Mesothelial cell of epicardium (in vitro differentiated cells): Measurements from ENCODE around the gene THSD7A. TPM values are rescaled to one million over a fixed set of nuclear protein-coding genes. Genes with fewer than 3 reads are reported as not detected.

ENCODE experiments used
- DNase-seq, 2 experiments: peaks; one replicate each; pipeline ENCODE4 v3.0.0; 2021; ENCODE audit warnings: low spot score in 2 of 2; ENCODE audit not compliant: unreplicated experiment in 2 of 2
- H3K27ac Mint-ChIP-seq: 2 replicates; pipeline ENCODE4 v1.8.0; 2021; ENCODE audit warnings: mixed read lengths
- H3K27me3 Mint-ChIP-seq: 2 replicates; pipeline ENCODE4 v1.8.0; 2021; ENCODE audit warnings: low read depth, mixed read lengths
- H3K36me3 Mint-ChIP-seq: 2 replicates; pipeline ENCODE4 v1.8.0; 2021; ENCODE audit warnings: mixed read lengths
- H3K4me1 Mint-ChIP-seq: 2 replicates; pipeline ENCODE4 v1.8.0; 2021; ENCODE audit warnings: mixed read lengths
- H3K4me3 Mint-ChIP-seq: 2 replicates; pipeline ENCODE4 v1.8.0; 2021; ENCODE audit warnings: mild to moderate bottlenecking, moderate library complexity, mixed read lengths
- H3K9me3 Mint-ChIP-seq: 2 replicates; pipeline ENCODE4 v1.8.0; 2021; ENCODE audit warnings: mixed read lengths
- CTCF ChIP-seq: fragments of 200-600 bp; sonication (generic); IDR thresholded peaks from one replicate; pipeline ENCODE4 v1.5.0; 2021; ENCODE audit warnings: antibody characterized with exemption; ENCODE audit not compliant: unreplicated experiment
- total RNA-seq: library from RNA; stranded (reverse); gene quantifications from 3 replicates; pipeline ENCODE4 v1.2.1, GENCODE V29; 2021

THSD7A gene
- total RNA-seq, 1 donor from 2014 or later, result 13.4 TPM

- peaks cover 5% of the 10 kb centered on the region for H3K9me3 Mint-ChIP-seq
- peaks cover 38% of the 10 kb centered on the region for H3K4me1 Mint-ChIP-seq
- no peak for DNase-seq
- no peak for TF ChIP-seq CTCF
- H3K4me3 Mint-ChIP-seq, result no peak overlapping the region
- no peaks in the 10 kb centered on the region for H3K27me3 Mint-ChIP-seq
- H3K36me3 Mint-ChIP-seq, result no peaks in the 10 kb centered on the region
- no peak overlapping the region for H3K27ac Mint-ChIP-seq
Observed at GRCh38 chr7:11341285-11341944, 490.6 kb downstream of the THSD7A start.

GRCh38 chr7:11336432-11336831 lies 495.6 kb downstream of the THSD7A start:
- H3K4me1 Mint-ChIP-seq, result peaks cover 19% of the 10 kb centered on the region
- TF ChIP-seq CTCF, result no peak
- H3K27ac Mint-ChIP-seq, result no peak overlapping the region
- no peak overlapping the region for H3K4me3 Mint-ChIP-seq
- H3K36me3 Mint-ChIP-seq, result no peaks in the 10 kb centered on the region
- no peaks in the 10 kb centered on the region for H3K27me3 Mint-ChIP-seq
- DNase-seq, result no peak
- peaks cover 12% of the 10 kb centered on the region for H3K9me3 Mint-ChIP-seq

- H3K4me3 Mint-ChIP-seq, result no peak overlapping the region
- H3K4me1 Mint-ChIP-seq, result peaks cover 15% of the 10 kb centered on the region
- DNase-seq, result no peak
- no peak for TF ChIP-seq CTCF
- H3K27me3 Mint-ChIP-seq, result no peaks in the 10 kb centered on the region
- no peak overlapping the region for H3K27ac Mint-ChIP-seq
- no peaks in the 10 kb centered on the region for H3K36me3 Mint-ChIP-seq
- peaks cover 17% of the 10 kb centered on the region for H3K9me3 Mint-ChIP-seq
Observed at GRCh38 chr7:11335947-11336346, 496.1 kb downstream of the THSD7A start.

GRCh38 chr7:11332865-11333228 lies 499.2 kb downstream of the THSD7A start:
- H3K27ac Mint-ChIP-seq, result no peak overlapping the region

GRCh38 chr7:11332186-11332864 lies 499.7 kb downstream of the THSD7A start:
- Mint-ChIP-seq H3K4me3 (no peak overlapping the region), H3K36me3 (no peaks in the 10 kb centered on the region), H3K27ac (no peak overlapping the region), H3K27me3 (no peaks in the 10 kb centered on the region), H3K4me1 (peaks cover 14% of the 10 kb centered on the region), H3K9me3 (peaks cover 14% of the 10 kb centered on the region)
- TF ChIP-seq CTCF, result no peak
- DNase-seq, result no peak

More at GRCh38 chr7:11332865-11333228, 499.2 kb downstream of the THSD7A start:
- Mint-ChIP-seq H3K27me3 (no peaks in the 10 kb centered on the region), H3K4me1 (peaks cover 11% of the 10 kb centered on the region), H3K36me3 (no peaks in the 10 kb centered on the region), H3K9me3 (peaks cover 18% of the 10 kb centered on the region), H3K4me3 (no peak overlapping the region)
- no peak for TF ChIP-seq CTCF
- no peak for DNase-seq
